Keratinocyte (primary cell): ENCODE data around the gene SEC22A.

ENCODE experiments used
- CTCF ChIP-seq, 3 experiments: IDR thresholded peaks in 1 of 3; conservative IDR thresholded peaks in 1 of 3; optimal IDR thresholded peaks in 1 of 3; 2 replicates in 2 of 3; 3 replicates in 1 of 3; pipeline versions ENCODE3 to v1.5.1; 2011; ENCODE audit warnings: low read length in 3 of 3, mild to moderate bottlenecking in 3 of 3, moderate library complexity in 2 of 3, control low read depth in 1 of 3, inconsistent platforms in 1 of 3; ENCODE audit not compliant: insufficient read depth in 2 of 3; ENCODE audit errors: extremely low read depth in 1 of 3
- EZH2 ChIP-seq: IDR thresholded peaks from one replicate; pipeline ENCODE4 v1.6.1; 2012; ENCODE audit warnings: inconsistent platforms, mild to moderate bottlenecking, low read length, moderate library complexity

- TF ChIP-seq CTCF (optimal IDR thresholded peaks at IDR 0.05 in 1 of 3, IDR thresholded peaks at IDR 0.05 in 1 of 3, conservative IDR thresholded peaks at IDR 0.05 in 1 of 3; ENCODE audit: extremely low read depth in 1 of 3, insufficient read depth in 2 of 3, low read length in 3 of 3), result no peak
- TF ChIP-seq EZH2, result no peak
These were observed 66.1 kb downstream of the SEC22A start for GRCh38 chr3:123267821-123268220.
